H9 (cell line): Measurements from ENCODE around the gene GRHPR. TPM values are rescaled to one million over a fixed set of nuclear protein-coding genes. Genes with fewer than 3 reads are reported as not detected.

ENCODE experiments used
- DNase-seq: peaks from one replicate; pipeline ENCODE4 v3.0.0-alpha.2; 2017
- H2AFZ ChIP-seq: one replicate; pipeline ENCODE4 v1.6.1; 2013; ENCODE audit warnings: mild to moderate bottlenecking, low read length, control low read depth, moderate library complexity
- H2AK5ac ChIP-seq: 2 replicates; pipeline ENCODE4 v1.6.1; 2013; ENCODE audit warnings: low read length, control low read depth, mixed read lengths; ENCODE audit not compliant: insufficient read length
- H2BK120ac ChIP-seq: one replicate; pipeline ENCODE4 v1.6.1; 2013; ENCODE audit warnings: low read depth, mild to moderate bottlenecking, low read length, control low read depth, inconsistent platforms; ENCODE audit not compliant: poor library complexity, severe bottlenecking
- H2BK12ac ChIP-seq: 2 replicates; pipeline ENCODE4 v1.6.1; 2013; ENCODE audit warnings: low read length, control low read depth, mixed read lengths, low read depth; ENCODE audit not compliant: insufficient read length
- H2BK15ac ChIP-seq: 2 replicates; pipeline ENCODE4 v1.6.1; 2013; ENCODE audit warnings: low read depth, low read length, control low read depth
- H2BK20ac ChIP-seq: one replicate; pipeline ENCODE4 v1.6.1; 2013; ENCODE audit warnings: low read depth, mild to moderate bottlenecking, low read length, control low read depth, inconsistent platforms; ENCODE audit not compliant: poor library complexity, severe bottlenecking
- H2BK5ac ChIP-seq: 2 replicates; pipeline ENCODE4 v1.6.1; 2013; ENCODE audit warnings: low read length, control low read depth, mixed read lengths; ENCODE audit not compliant: insufficient read length
- H3K14ac ChIP-seq: 2 replicates; pipeline ENCODE4 v1.6.1; 2013; ENCODE audit warnings: low read length, control low read depth; ENCODE audit not compliant: insufficient read depth
- H3K18ac ChIP-seq: 2 replicates; pipeline ENCODE4 v1.6.1; 2013; ENCODE audit warnings: low read depth, mild to moderate bottlenecking, mixed read lengths, low read length, control low read depth; ENCODE audit not compliant: insufficient read length
- H3K23ac ChIP-seq: 2 replicates; pipeline ENCODE4 v1.6.1; 2013; ENCODE audit warnings: low read length, control low read depth, mixed read lengths, low read depth; ENCODE audit not compliant: insufficient read length
- H3K23me2 ChIP-seq: 2 replicates; pipeline ENCODE4 v1.6.1; 2013; ENCODE audit warnings: low read depth, mild to moderate bottlenecking, mixed read lengths, low read length, control low read depth; ENCODE audit not compliant: insufficient read length, poor library complexity, severe bottlenecking
- H3K27ac ChIP-seq: 2 replicates; pipeline ENCODE4 v1.5.1; 2013; ENCODE audit warnings: low read length, control low read depth, mixed read lengths, low read depth; ENCODE audit not compliant: insufficient read length
- H3K27me3 ChIP-seq: 2 replicates; pipeline ENCODE4 v1.6.1; 2013; ENCODE audit warnings: low read length, control low read depth, inconsistent platforms; ENCODE audit not compliant: insufficient read depth
- H3K4ac ChIP-seq: 2 replicates; pipeline ENCODE4 v1.6.1; 2013; ENCODE audit warnings: low read depth, mild to moderate bottlenecking, control low read depth, inconsistent platforms, low read length, moderate library complexity
- H3K4me1 ChIP-seq: 2 replicates; pipeline ENCODE4 v1.6.1; 2013; ENCODE audit warnings: low read length, control low read depth, inconsistent platforms; ENCODE audit not compliant: insufficient read depth
- H3K4me2 ChIP-seq: 2 replicates; pipeline ENCODE4 v1.6.1; 2013; ENCODE audit warnings: low read length, control low read depth, mixed read lengths; ENCODE audit not compliant: insufficient read length, insufficient read depth
- H3K56ac ChIP-seq: 2 replicates; pipeline ENCODE4 v1.6.1; 2013; ENCODE audit warnings: low read depth, mild to moderate bottlenecking, mixed read lengths, low read length, control low read depth; ENCODE audit not compliant: insufficient read length
- H3K79me1 ChIP-seq: 2 replicates; pipeline ENCODE4 v1.6.1; 2013; ENCODE audit warnings: low read depth, mild to moderate bottlenecking, moderate library complexity, low read length, control low read depth, inconsistent platforms; ENCODE audit not compliant: insufficient read depth, poor library complexity, severe bottlenecking
- H3K79me2 ChIP-seq: 2 replicates; pipeline ENCODE4 v1.6.1; 2013; ENCODE audit warnings: low read length, control low read depth, inconsistent platforms; ENCODE audit not compliant: insufficient read depth
- H3K9ac ChIP-seq: 2 replicates; pipeline ENCODE4 v1.6.1; 2013; ENCODE audit warnings: low read length, control low read depth, mixed read lengths; ENCODE audit not compliant: insufficient read length; ENCODE audit errors: extremely low read depth
- H3K9me3 ChIP-seq: one replicate; pipeline ENCODE4 v1.6.1; 2013; ENCODE audit warnings: low read depth, low read length, inconsistent platforms; ENCODE audit not compliant: control insufficient read depth
- H3T11ph ChIP-seq: one replicate; pipeline ENCODE4 v1.6.1; 2013; ENCODE audit warnings: mild to moderate bottlenecking, low read length, control low read depth, inconsistent platforms
- H4K20me1 ChIP-seq: one replicate; pipeline ENCODE4 v1.6.1; 2013; ENCODE audit not compliant: control insufficient read depth, insufficient read length, insufficient read depth
- H4K5ac ChIP-seq: 2 replicates; pipeline ENCODE4 v1.6.1; 2013; ENCODE audit warnings: low read depth, mild to moderate bottlenecking, mixed read lengths, low read length, control low read depth; ENCODE audit not compliant: insufficient read length
- H4K8ac ChIP-seq: replicated peaks from 2 replicates; pipeline ENCODE4 v1.6.1; 2013; ENCODE audit warnings: low read length, control low read depth, mixed read lengths, low read depth; ENCODE audit not compliant: insufficient read length
- H4K91ac ChIP-seq: 2 replicates; pipeline ENCODE4 v1.6.1; 2013; ENCODE audit warnings: low read depth, mild to moderate bottlenecking, moderate library complexity, mixed read lengths, low read length, control low read depth; ENCODE audit not compliant: insufficient read length
- H3K27ac Mint-ChIP-seq, 3 experiments: 2 replicates in 2 of 3; 3 replicates in 1 of 3; pipeline ENCODE4 v1.8.0; 2020 to 2021; ENCODE audit warnings: mixed read lengths in 3 of 3, mild to moderate bottlenecking in 1 of 3, moderate library complexity in 1 of 3
- H3K27me3 Mint-ChIP-seq: 2 replicates; pipeline ENCODE4 v1.8.0; 2021; ENCODE audit warnings: low read depth, mild to moderate bottlenecking, moderate library complexity, mixed read lengths
- H3K36me3 Mint-ChIP-seq, 3 experiments: 2 replicates in 2 of 3; 3 replicates in 1 of 3; pipeline ENCODE4 v1.8.0; 2020 to 2021; ENCODE audit warnings: low read depth in 3 of 3, mixed read lengths in 3 of 3; ENCODE audit not compliant: insufficient read depth in 1 of 3
- H3K4me1 Mint-ChIP-seq, 2 experiments: 2 replicates each; pipeline ENCODE4 v1.8.0; 2020; ENCODE audit warnings: mixed read lengths in 2 of 2
- H3K4me3 Mint-ChIP-seq, 2 experiments: 2 replicates in 1 of 2; 3 replicates in 1 of 2; pipeline ENCODE4 v1.8.0; 2020 to 2021; ENCODE audit warnings: mild to moderate bottlenecking in 2 of 2, mixed read lengths in 2 of 2, moderate library complexity in 1 of 2
- H3K9me3 Mint-ChIP-seq, 2 experiments: 2 replicates in 1 of 2; 3 replicates in 1 of 2; pipeline ENCODE4 v1.8.0; 2020; ENCODE audit warnings: mild to moderate bottlenecking in 2 of 2, mixed read lengths in 2 of 2, moderate library complexity in 1 of 2
- WGBS: extraction: QIAGEN DNeasy Blood & Tissue Kit; methylation state at CpG from one replicate; pipeline ENCODE4 v1.1.7; 2013; ENCODE audit warnings: missing lambda C conversion rate, low lambda C conversion rate, mixed read lengths; ENCODE audit not compliant: insufficient read length; ENCODE audit errors: extremely low coverage; 5-methylcytosine and 5-hydroxymethylcytosine counted together
- total RNA-seq: library from RNA; stranded (reverse); gene quantifications from 2 replicates; pipeline ENCODE4 v1.2.1, GENCODE V29; 2021
- TF ChIP-seq, protein P1 (sequence below): fragments of 200-600 bp; sonication (generic); conservative IDR thresholded peaks from 3 replicates; pipeline ENCODE4 v1.8.0; 2021; ENCODE audit warnings: antibody characterized with exemption, mild to moderate bottlenecking

GRHPR gene
- total RNA-seq, 1 experiment from 2014 or later: 97.9 TPM

DNA sequence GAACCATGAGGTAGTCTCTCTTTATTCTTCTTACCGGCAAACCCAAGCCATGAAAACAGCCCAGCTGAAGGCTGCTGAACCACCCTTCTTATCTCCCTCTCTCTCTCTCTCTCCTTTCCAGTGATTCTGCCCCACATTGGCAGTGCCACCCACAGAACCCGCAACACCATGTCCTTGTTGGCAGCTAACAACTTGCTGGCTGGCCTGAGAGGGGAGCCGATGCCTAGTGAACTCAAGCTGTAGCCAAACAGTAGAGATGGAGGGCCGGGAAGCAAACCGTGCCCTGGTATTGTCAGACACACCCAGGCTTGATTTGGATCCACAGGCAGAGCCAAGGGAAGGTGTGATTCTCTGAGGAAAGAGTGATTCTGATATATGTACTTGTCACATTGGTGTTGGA is 14.0 kb downstream of the GRHPR start:
- Histone ChIP-seq H4K91ac (no peak overlapping the region), H2BK15ac (no peak overlapping the region), H3K23ac (no peak overlapping the region), H3K18ac (no peak overlapping the region), H4K8ac (no peak overlapping the region), H3K23me2 (no peaks in the 10 kb centered on the region), H2BK5ac (no peak overlapping the region), H4K20me1 (peaks cover 2% of the 10 kb centered on the region), H3K14ac (no peak overlapping the region), H2BK20ac (no peak overlapping the region), H3K9ac (no peak overlapping the region), H2BK12ac (no peak overlapping the region), H3K27ac (no peak overlapping the region), H3K79me2 (peaks cover 2% of the 10 kb centered on the region; the same call in 1 of the 2 replicates), H3T11ph (no peak overlapping the region), H3K27me3 (no peaks in the 10 kb centered on the region), H2BK120ac (no peak overlapping the region), H3K56ac (no peak overlapping the region), H4K5ac (no peak overlapping the region), H3K4me1 (peaks cover 2% of the 10 kb centered on the region; the same call in 1 of the 2 replicates), H3K4me2 (no peak overlapping the region), H3K79me1 (peaks cover 4% of the 10 kb centered on the region), H3K9me3 (no peaks in the 10 kb centered on the region), H3K4ac (no peak overlapping the region), H2AK5ac (no peak overlapping the region), H2AFZ (no peak overlapping the region)
- DNase-seq: no peak
- Mint-ChIP-seq H3K4me1 (peaks cover 20 to 25% of the 10 kb centered on the region in 2 experiments), H3K4me3 (no peak overlapping the region), H3K27ac (peak overlapping the region in 1 of 3 experiments; percentile 95; a peak in 2 of 7 replicates), H3K9me3 (no peaks in the 10 kb centered on the region), H3K27me3 (no peaks in the 10 kb centered on the region; the same call in 1 of the 2 replicates), H3K36me3 (peaks cover 32 to 81% (median 75%) of the 10 kb centered on the region in 3 experiments; a peak in 6 of 7 replicates)
- WGBS: no CpG with 5 or more reads among the region's 5 CpGs
- TF ChIP-seq, protein P1, sequence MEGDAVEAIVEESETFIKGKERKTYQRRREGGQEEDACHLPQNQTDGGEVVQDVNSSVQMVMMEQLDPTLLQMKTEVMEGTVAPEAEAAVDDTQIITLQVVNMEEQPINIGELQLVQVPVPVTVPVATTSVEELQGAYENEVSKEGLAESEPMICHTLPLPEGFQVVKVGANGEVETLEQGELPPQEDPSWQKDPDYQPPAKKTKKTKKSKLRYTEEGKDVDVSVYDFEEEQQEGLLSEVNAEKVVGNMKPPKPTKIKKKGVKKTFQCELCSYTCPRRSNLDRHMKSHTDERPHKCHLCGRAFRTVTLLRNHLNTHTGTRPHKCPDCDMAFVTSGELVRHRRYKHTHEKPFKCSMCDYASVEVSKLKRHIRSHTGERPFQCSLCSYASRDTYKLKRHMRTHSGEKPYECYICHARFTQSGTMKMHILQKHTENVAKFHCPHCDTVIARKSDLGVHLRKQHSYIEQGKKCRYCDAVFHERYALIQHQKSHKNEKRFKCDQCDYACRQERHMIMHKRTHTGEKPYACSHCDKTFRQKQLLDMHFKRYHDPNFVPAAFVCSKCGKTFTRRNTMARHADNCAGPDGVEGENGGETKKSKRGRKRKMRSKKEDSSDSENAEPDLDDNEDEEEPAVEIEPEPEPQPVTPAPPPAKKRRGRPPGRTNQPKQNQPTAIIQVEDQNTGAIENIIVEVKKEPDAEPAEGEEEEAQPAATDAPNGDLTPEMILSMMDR: no peak
